ENCODE data around the gene MFN2. TPM values are rescaled to one million over a fixed set of nuclear protein-coding genes. Genes with fewer than 3 reads are reported as not detected.
"Not testable (repeated sequence)": the region's sequence is repeated elsewhere in the genome, so short reads cannot be mapped to it uniquely, and the experiment has no call there.

MFN2 gene
- total RNA-seq, 1 donor from 2014 or later: 54.2 TPM

DNA sequence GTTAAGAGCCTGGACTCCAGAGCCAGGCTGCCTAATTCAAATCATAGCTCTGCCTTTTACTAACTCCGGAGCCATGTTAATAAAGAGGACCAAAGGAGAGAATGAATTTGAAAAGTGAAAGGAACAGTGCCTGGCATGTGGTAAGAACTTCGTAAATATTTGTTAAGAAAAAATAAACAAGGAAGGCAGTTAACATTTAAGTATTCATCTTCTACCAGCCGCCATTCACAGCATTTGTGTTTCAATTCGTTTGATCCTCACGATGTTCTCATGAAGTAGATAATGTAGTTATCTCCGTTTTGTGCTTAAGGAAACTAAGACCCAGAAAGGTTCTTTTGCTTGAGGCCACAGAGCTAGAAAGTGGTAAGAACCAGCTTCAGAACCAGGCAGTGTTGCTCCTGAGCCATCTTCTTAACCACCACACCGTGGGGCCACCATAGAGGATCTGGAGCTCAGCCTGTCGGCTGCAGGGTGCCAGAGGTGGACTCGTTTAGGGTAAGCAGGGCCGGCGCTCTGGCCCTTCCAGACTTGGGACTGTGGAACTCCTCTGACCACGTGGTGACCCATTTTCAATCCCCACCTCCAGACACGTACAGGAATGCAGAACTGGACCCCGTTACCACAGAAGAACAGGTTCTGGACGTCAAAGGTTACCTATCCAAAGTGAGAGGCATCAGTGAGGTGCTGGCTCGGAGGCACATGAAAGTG, 11.9 kb downstream of the MFN2 start:
- intact Hi-C loops (cut with micrococcal nuclease): no loop called here

GRCh38 chr1:11997081-11997850, 17.0 kb downstream of the MFN2 start:
- intact Hi-C loops (cut with micrococcal nuclease): no loop called here

DNA sequence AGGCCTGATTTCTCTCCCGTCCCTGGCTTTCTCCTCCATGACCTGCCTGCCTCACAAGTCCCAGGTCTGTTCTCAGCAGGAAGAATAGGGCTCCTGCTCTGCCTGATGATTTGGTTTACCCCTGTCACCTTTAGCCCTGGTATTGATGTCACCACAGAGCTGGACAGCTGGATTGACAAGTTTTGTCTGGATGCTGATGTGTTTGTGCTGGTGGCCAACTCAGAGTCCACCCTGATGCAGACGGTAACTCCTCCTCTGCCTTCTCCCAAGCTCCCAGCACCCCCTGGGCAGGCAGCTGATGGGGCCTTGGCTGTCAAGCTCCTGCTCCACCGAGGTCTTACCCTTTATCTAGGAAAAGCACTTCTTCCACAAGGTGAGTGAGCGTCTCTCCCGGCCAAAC, 18.4 kb downstream of the MFN2 start:
- intact Hi-C loops (cut with micrococcal nuclease): no loop called here

GRCh38 chr1:11999236-11999635, 19.0 kb downstream of the MFN2 start:
- intact Hi-C loops (cut with micrococcal nuclease): no loop called here

GRCh38 chr1:12001249-12001917, 21.1 kb downstream of the MFN2 start:
- intact Hi-C loops (cut with micrococcal nuclease): no loop called here

DNA sequence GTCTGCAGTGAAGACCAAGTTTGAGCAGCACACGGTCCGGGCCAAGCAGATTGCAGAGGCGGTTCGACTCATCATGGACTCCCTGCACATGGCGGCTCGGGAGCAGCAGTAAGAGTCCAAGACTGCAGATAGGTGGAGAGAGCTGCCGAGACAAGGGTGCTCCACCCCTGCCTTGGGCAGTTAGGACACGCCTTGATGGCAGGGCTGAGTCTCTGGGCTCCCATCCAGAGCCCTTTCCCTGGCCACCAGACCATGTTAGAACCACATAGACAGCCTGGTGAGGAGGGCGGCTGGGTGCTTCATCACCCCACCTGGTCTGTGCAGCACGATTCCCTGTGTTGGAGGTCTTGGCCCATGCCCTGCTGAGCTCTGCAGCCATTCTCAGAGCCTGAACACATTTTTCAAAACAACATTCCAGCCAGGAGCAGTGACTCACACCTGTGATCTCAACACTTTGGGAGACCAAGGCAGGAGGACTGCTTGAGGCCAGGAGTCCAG, 21.8 kb downstream of the MFN2 start:
- intact Hi-C loops (cut with micrococcal nuclease): no loop called here

GRCh38 chr1:12003762-12004161, 23.5 kb downstream of the MFN2 start:
- intact Hi-C loops (cut with micrococcal nuclease): no loop called here

DNA sequence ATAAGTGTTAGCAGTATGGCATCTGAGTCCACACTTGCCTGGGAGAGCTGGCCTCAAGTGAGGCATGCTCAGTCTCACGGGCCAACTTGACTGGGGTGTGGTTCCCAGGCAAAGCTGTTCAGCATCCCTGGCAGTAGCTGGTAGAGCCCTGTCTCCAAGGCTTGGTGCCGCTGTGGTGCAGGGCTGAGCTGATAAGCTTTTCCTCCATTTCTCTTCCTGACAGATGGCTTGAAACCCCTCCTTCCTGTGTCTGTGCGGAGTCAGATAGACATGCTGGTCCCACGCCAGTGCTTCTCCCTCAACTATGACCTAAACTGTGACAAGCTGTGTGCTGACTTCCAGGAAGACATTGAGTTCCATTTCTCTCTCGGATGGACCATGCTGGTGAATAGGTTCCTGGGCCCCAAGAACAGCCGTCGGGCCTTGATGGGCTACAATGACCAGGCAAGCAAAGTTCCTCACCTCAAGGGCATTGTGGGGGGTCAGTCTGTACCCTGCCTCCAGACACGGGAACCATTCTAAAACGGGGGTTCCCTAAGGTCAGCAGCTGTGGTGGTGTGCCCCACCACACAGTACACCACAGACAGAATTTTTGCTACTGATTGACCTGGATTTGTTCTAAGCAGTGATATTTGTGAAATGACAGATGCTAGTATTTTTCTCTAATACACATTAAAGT, 25.4 kb downstream of the MFN2 start:
- intact Hi-C loops (cut with micrococcal nuclease): no loop called here

- intact Hi-C loops (cut with micrococcal nuclease): no loop called here
Observed at GRCh38 chr1:12006167-12006921, 26.1 kb downstream of the MFN2 start.

GRCh38 chr1:12007204-12007603, 27.0 kb downstream of the MFN2 start:
- intact Hi-C loops (cut with micrococcal nuclease): no loop called here

DNA sequence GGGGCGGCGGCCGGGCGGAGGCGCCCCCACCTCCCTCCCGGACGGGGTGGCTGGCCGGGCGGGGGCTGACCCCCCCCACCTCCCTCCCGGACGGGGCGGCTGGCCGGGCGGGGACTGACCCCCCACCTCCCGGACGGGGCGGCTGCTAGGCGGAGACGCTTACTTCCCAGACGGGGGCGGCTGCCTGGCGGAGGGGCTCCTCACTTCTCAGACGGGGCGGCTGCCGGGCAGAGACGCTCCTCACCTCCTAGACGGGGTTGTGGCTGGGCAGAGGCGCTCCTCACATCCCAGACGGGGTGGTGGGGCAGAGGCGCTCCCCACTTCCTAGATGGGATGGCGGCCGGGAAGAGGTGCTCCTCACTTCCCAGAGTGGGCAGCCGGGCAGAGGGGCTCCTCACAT, 28.1 kb downstream of the MFN2 start:
- intact Hi-C loops (cut with micrococcal nuclease): not testable (repeated sequence)

DNA sequence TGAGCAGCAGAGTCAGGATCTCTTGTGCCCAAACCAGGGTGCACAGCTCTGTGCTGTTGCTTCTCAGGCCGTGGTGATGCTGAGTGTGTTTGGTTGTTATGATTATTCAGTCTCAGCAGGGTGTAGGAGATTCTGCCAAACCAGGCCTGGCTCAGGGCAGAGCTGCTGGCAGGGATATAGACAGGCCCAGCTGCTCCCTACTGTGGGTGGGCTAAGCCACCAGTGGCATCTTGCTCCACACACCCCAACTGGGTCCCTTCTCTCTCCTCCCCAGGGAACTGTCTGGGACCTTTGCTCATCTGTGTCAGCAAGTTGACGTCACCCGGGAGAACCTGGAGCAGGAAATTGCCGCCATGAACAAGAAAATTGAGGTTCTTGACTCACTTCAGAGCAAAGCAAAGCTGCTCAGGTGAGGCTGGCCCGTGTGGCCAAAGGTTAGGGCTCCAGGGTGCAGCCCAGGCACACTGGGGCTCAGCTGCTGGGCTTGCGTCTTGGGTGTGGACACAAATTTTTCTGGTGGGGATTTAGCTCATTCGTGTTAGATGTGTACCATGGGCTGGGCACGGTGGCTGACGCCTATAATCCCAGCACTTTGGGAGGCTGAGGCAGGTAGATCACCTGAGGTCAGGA, 29.2 kb downstream of the MFN2 start:
- intact Hi-C loops (cut with micrococcal nuclease): no loop called here

- intact Hi-C loops (cut with micrococcal nuclease): no loop called here
Observed at GRCh38 chr1:12010746-12011570, 30.7 kb downstream of the MFN2 start.

GRCh38 chr1:12011998-12012397, 31.8 kb downstream of the MFN2 start:
- intact Hi-C loops (cut with micrococcal nuclease): no loop called here

DNA sequence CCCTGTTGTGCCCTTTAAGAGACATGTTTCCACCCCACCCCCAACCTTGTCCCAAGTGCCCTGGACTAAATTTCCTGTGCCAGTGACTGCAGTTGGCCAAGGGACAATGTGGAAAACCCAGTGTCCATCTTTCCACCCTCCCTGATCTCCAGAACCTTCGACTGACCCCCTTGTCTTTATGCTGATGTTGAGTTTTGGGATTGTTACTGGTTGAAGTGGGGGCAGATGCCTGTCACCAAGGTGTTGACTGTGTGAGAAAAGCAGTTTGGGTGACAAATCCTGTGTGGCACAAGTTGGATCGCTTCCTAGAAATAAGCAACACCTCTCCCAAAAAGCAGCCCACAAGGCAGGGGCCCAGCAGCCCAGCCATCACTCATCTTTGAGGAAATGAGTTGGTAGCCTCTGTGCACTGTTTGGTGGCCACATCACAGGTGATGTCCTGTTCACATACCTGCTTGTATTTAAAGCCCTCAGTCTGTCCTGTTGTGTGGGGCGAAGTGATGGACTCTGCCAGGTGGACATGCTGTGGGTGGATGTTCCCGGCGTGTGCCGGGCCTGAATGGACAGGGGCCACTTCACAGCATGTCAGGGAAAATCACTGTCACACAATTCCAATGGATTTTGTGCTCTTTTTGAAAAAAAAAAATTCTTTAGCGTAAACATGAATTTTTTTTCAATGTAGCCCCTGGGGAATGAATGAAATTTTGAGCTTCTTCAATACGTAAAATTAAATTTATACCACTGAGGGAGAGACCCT, 32.5 kb downstream of the MFN2 start:
- intact Hi-C loops (cut with micrococcal nuclease): no loop called here

- intact Hi-C loops (cut with micrococcal nuclease): no loop called here
Observed at GRCh38 chr1:12014141-12014991, 34.1 kb downstream of the MFN2 start.

- intact Hi-C loops (cut with micrococcal nuclease): loop anchor here (5.0 kb wide), 1 partner anchor 52 kb away; no protein-coding TSS in a partner anchor
Observed at GRCh38 chr1:12015001-12015491, 34.8 kb downstream of the MFN2 start.
